Cardiac fibroblast (primary cell): ENCODE results near the gene ABCC1.

Experiments
- DNase-seq, 2 donors: peaks; one replicate each; pipeline versions ENCODE4 v3.0.0 to v3.0.0-alpha.2; 2010; ENCODE audit warnings: low read depth in 2 of 2
- H3K4me3 ChIP-seq, 2 donors: replicated peaks in 1 of 2; 1 replicate in 1 of 2; 2 replicates in 1 of 2; pipeline ENCODE4 v1.5.1; 2011; ENCODE audit warnings: low read depth in 2 of 2, low read length in 2 of 2, mild to moderate bottlenecking in 2 of 2, moderate library complexity in 1 of 2
- CTCF ChIP-seq: IDR thresholded peaks from one replicate; pipeline ENCODE4 v1.5.1; 2011; ENCODE audit warnings: low read depth, mild to moderate bottlenecking, low read length, inconsistent platforms

ABCC1 gene

GRCh38 chr16:16116841-16117240, 167.4 kb downstream of the ABCC1 start:
- no peak for DNase-seq
- TF ChIP-seq CTCF = no peak
- no peak overlapping the region for H3K4me3 ChIP-seq

GRCh38 chr16:16118337-16118736, 168.9 kb downstream of the ABCC1 start:
- no peak for TF ChIP-seq CTCF
- no peak overlapping the region for H3K4me3 ChIP-seq
- DNase-seq = peak in 1 of 2 donors; percentile 15

GRCh38 chr16:16120044-16120381, 170.6 kb downstream of the ABCC1 start:
- DNase-seq = no peak
- TF ChIP-seq CTCF = no peak
- no peak overlapping the region for H3K4me3 ChIP-seq

- no peak overlapping the region for H3K4me3 ChIP-seq
- peak in 1 of 2 donors; percentile 26 for DNase-seq
- no peak for TF ChIP-seq CTCF
These were observed 171.2 kb downstream of the ABCC1 start for GRCh38 chr16:16120382-16121184.

GRCh38 chr16:16121185-16121727, 171.8 kb downstream of the ABCC1 start:
- no peak for TF ChIP-seq CTCF
- DNase-seq = no peak
- H3K4me3 ChIP-seq = no peak overlapping the region

- no peak for DNase-seq
- no peak for TF ChIP-seq CTCF
- no peak overlapping the region for H3K4me3 ChIP-seq
These were observed 172.8 kb downstream of the ABCC1 start for GRCh38 chr16:16122264-16122663.
